Measurements from ENCODE around the gene SEMA4B.

Gene SEMA4B

DNA sequence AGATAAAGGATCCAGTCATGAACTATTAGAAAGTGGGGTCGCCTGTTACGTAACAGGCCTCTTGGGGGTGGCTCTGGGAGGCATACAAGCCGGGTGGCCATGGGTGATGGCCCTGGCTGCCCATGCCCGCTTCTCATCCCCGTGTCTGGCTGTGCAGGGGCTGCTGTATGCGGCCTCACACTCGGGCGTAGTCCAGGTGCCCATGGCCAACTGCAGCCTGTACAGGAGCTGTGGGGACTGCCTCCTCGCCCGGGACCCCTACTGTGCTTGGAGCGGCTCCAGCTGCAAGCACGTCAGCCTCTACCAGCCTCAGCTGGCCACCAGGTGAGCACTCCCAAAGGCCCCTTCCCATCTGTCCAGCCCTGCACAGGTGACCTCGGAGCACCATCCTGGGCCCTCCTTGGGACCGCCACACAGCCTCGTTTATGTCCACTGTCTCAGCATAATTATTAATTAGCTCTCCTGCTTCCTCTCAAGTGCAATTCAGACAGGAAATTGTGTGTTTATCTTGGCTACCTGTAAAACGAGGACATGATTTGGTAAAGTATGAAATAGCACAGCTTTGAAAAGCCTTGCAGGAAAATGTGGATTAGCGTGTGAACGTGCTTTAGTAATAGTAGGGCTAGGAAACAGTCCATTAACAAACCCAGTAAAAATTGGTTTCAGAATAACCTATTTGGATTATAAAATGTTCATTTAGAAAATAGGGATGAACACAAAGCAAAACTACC, 24.5 kb downstream of the SEMA4B start:
- no peak for DNase-seq (ENCODE audit: low spot score)

DNA sequence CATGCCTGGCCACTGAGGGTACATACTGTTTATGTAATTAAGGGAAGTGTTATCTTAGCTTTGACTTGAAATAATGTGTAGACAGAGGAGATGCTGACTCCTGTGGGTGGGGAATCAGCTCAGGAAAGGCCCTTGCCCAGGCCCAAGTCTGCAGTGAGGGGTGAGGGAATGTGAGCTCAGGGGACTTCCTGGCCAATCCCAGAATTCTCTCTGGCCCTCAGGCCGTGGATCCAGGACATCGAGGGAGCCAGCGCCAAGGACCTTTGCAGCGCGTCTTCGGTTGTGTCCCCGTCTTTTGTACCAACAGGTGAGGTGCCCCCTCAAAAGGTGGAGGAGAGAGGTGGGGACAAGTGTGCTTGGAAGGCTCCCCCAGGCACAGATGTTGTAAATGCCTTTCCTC, 26.2 kb downstream of the SEMA4B start:
- DNase-seq (ENCODE audit: low spot score) = no peak

DNA sequence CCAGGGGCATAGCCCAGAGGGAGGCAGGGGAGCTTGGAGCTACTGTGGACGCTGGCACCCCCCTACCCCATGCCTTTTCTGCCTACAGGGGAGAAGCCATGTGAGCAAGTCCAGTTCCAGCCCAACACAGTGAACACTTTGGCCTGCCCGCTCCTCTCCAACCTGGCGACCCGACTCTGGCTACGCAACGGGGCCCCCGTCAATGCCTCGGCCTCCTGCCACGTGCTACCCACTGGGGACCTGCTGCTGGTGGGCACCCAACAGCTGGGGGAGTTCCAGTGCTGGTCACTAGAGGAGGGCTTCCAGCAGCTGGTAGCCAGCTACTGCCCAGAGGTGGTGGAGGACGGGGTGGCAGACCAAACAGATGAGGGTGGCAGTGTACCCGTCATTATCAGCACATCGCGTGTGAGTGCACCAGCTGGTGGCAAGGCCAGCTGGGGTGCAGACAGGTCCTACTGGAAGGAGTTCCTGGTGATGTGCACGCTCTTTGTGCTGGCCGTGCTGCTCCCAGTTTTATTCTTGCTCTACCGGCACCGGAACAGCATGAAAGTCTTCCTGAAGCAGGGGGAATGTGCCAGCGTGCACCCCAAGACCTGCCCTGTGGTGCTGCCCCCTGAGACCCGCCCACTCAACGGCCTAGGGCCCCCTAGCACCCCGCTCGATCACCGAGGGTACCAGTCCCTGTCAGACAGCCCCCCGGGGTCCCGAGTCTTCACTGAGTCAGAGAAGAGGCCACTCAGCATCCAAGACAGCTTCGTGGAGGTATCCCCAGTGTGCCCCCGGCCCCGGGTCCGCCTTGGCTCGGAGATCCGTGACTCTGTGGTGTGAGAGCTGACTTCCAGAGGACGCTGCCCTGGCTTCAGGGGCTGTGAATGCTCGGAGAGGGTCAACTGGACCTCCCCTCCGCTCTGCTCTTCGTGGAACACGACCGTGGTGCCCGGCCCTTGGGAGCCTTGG, 27.0 kb downstream of the SEMA4B start:
- no peak for DNase-seq (ENCODE audit: low spot score)

DNA sequence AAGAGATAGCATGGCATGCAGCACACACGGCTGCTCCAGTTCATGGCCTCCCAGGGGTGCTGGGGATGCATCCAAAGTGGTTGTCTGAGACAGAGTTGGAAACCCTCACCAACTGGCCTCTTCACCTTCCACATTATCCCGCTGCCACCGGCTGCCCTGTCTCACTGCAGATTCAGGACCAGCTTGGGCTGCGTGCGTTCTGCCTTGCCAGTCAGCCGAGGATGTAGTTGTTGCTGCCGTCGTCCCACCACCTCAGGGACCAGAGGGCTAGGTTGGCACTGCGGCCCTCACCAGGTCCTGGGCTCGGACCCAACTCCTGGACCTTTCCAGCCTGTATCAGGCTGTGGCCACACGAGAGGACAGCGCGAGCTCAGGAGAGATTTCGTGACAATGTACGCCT, 27.8 kb downstream of the SEMA4B start:
- DNase-seq (ENCODE audit: low spot score) = no peak

DNA sequence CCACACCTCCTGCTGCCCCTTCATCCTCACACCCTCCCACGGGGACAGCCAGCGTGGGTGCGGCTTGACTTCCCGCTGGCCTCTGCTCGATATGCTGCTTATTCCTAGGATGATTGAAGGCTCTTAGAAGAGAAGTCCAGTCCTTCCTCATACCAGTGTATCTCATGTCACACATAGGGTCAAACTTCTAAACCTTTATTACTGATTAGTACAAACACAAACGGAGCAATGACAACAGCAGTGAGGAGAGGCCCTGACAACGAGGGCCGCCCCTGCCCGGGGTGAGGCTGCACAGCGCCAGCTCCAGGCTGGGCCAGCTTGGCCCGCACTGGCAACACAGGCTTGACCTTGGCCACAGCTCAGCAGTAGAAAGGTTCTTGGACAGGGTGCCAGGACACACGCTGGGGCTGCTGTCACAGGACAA, 29.0 kb downstream of the SEMA4B start:
- no peak for DNase-seq (ENCODE audit: low spot score)

DNA sequence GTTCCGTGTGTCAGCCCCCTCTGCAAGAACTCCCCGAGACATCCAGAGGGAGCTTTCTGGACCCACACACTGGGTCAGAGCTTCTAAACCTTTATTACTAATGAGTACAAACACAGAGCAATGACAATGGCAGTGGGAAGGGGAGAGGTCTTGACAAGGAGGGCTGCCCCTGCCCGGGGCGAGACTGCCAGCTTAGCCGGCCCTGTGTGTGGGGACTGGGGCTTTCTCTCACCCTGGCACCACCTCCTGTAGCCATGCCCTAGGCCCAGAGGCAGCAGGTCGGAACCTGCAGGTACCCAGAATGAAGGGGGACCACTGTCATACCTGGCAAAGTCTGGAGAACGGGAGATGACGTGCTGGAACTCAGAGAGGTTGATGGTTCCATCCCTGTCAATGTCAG, 29.5 kb downstream of the SEMA4B start:
- DNase-seq (ENCODE audit: low spot score) = no peak

DNA sequence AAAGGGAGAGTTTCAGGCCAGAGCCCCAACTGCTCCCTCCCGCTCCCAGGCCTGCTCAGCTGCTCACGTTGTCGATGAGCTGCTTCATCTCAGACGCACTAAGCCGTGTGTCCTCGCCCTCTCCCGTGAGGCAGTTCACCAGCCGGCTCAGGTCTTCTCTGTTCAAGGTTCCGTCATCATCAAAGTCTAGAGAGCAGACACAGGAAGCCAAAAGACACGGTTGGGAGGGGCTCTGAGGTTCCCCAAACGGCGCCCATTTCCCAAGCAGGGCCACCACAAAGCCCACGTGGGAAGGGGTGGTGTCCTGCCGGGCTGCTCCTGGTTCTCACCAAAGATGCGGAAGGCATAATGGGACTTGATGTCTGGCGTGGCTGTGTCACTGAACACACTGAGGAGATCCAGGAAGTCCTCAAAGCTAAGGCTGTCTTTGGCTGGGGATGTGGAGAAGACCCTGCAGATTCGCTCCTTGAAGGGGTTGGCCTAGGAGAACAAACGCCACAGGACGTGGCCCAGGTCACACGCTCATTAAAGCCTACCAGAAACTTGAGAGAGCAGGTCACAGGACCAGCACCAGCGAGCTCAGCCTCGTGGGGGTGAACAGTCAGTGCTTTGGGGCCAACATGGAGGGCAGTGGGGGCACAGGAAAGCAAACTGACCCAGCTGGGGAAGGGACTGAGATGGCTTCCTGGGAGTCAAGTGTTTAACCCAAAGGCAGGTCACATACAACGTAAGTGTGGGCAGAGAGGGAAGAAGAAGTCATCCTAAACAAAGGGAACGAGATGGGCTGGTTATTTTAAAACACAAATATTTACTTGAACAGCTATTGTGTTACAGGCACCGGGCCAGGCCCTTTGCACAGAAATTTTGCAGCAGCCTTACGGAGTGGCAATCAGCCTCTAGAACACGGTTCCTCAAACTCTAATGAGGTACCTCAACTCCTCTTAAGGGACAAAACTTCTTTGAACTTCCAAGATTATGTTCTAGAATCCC, 30.2 kb downstream of the SEMA4B start:
- no peak for DNase-seq (ENCODE audit: low spot score)

DNA sequence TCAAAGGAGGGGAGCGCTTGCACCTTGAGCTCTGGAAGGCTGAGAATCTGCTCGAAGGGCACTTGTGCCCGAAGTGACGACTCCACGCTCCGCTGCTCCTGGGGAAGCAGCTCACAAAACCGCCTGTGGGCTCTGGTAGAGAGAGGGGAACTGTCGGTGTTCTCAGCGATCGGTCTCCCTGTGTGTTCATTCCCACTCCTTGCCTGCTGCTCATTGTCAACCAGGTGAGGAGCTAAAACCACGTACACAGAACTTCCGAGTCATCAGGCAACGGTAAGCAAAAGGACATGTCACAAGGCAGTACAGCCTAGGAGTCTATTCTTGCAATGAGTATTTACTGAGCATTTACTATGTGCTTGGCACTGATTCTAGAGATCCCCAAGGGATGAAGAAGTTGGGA, 31.1 kb downstream of the SEMA4B start:
- peak; percentile 32 for DNase-seq (ENCODE audit: low spot score)

DNA sequence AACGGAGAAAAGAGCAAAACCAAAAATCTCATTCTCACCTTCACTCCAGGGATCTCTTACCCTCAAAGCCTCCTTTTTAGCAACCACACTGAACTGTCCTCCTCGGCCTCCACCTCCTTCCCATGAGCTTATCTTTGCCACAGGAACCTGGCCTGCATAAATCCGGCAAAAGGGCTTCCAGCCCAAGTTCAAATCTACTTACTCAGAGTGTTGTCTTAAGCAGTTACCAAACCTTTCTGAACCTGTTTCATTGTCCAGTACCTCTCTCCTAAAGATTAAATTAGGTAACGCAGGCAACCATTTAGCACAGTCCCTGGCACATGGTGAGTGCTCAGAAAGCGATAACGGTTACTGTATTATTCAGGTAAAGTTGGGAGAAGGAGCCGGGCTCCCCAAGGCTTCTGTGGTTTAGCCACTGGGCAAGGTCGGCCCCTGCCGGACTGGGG, 31.8 kb downstream of the SEMA4B start:
- peak; percentile 29 for DNase-seq (ENCODE audit: low spot score)

DNA sequence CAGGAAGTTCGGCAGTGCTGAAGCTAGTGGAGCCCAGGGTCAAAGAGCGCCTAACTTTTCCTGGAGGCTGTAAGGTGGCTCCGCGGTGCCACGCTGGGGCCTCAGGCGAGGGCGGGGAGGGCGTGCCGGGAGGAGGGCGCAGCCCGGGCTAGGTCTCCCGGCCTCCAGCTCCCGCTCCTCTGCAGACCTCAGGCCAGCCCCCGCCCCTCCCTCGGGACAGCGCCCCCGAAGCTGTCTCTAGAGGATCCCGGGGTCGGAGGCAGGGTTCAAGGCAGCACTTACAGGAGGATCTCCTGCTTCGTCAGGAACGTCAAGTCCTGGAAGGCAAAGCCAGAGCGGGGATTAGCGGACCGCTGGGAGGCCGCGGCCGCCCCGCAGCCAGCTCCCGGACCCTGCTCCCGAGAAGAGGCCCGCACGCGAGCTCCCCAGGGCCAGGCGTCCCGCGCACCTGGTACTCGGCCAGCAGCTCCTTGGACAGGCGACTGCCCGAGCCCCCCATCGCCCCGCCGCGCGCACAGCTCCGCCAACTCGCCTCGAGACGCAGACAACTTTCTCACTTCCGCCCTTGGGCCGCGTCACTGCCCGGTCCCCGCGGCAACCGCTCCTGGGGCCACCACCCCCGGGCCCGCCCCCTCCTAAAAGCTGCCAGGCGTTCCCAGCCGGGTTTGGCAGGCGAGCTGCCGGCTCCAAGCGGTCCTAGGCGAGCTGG, 32.4 kb downstream of the SEMA4B start, which contains the start of gene CIB1:
Gene CIB1 (minus strand): TSS at position 555 of the 709 bp plus-strand sequence. CDS start 56 bp downstream, at position 499.
- DNase-seq (ENCODE audit: low spot score) = peak; percentile 94

DNA sequence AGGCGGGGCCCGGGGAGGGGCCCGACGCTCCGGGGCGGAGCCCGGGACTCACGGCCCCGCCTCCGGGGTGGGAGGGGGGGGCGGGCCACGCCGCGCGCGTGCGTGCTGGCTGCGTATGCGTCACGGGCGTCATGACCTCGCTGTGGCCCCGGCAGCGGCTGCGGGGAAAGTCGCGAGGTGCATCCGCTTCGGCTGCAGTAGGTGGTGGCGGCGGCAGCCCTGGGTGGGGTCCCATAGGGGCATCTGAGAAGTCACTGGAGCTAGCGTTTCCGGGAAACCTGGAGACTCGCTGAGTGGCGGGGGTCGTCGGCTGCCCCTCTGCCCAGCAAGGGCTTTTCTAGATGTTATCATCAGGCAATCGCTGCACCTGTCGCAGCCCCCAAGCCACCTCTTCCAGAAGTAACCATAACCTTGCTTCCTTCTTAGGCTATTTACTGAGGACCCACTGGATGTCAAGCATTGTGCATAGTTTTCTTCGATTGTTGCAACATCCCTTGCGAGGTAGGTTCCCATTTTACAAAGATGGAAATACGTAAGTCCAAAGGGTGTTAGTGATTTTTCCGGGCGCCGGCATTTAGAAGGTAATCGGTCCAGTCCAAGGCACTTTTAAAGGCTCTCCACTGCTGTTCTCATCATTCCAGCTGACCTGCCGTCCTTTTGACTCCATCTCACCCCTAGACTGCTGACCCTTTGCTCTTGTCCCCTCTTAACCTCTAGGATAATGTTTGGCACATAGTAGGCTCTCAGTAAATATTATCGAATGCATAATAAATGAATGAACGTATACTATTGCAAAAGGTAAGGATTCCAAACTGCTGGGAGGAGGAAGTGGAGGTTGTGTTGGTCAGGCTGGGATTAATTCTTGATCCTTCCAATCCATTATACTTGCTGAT, 33.2 kb downstream of the SEMA4B start, which contains the start of gene GDPGP1:
Gene GDPGP1 (plus strand): TSS at position 114 of the 893 bp plus-strand sequence. CDS start 6,700 bp downstream, outside the sequence.
- no peak for DNase-seq (ENCODE audit: low spot score)

DNA sequence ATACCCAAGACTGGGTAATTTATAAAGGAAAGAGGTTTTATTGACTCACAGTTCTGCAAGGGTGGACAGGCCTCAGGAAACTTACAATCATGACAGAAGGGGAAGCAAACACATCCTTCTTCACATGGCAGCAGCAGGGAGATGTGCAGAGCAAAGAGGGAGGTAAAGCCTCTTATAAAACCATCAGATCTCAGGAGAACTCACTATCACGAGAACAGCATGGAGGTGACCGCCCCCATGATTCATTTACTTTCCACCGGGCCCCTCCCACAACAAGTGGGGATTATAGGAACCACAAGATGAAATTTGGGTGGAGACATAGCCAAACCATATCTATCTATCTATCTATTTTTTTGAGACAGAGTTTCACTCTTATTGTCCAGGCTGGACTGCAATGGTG, 38.2 kb downstream of the SEMA4B start:
- no peak for DNase-seq (ENCODE audit: low spot score)

DNA sequence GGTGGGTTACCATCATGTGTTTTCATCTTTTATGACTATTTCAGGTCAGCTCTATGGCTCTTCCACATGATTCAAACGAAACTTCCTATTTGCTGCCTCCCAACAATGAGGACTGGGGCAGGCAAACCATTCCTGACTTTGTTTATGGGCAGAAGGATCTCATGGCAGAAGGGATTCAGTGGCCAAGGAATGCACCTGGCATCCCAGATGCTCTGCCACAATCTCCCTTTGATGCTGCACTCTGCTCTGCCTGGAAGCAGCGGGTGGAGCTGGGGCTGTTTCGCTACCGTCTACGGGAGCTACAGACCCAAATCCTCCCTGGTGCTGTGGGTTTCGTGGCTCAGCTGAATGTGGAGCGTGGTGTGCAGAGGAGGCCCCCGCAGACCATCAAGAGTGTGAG, 39.7 kb downstream of the SEMA4B start:
- DNase-seq (ENCODE audit: low spot score) = no peak

DNA sequence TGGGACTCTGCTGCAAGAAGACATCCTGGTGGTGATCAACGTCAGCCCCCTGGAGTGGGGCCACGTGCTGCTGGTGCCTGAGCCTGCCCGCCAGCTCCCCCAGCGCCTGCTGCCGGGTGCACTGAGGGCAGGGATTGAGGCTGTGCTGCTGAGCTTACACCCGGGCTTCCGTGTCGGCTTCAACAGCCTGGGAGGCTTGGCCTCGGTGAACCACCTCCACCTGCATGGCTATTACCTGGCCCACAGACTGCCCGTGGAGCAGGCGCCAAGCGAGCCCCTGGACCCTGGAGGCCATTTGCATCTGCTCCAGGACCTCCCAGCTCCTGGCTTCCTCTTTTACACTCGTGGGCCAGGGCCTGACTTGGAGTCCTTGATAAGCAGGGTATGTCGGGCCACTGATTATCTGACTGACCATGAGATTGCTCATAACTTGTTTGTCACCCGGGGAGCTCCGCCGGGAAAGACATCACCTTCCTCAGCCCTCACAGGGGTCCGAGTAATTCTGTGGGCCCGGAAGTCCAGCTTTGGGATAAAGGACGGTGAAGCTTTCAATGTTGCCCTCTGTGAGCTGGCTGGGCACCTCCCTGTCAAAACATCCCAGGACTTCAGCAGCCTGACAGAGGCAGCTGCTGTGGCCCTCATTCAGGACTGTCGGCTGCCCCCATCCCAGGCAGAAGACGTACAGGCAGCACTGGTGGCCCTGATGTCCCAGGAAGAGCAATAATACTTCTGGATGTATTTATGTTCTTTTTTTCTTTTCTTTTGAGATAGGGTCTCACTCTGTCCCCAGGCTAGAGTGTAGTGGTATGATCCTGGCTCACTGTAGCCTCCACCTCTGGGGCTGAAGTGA, 40.4 kb downstream of the SEMA4B start:
- DNase-seq (ENCODE audit: low spot score) = no peak

DNA sequence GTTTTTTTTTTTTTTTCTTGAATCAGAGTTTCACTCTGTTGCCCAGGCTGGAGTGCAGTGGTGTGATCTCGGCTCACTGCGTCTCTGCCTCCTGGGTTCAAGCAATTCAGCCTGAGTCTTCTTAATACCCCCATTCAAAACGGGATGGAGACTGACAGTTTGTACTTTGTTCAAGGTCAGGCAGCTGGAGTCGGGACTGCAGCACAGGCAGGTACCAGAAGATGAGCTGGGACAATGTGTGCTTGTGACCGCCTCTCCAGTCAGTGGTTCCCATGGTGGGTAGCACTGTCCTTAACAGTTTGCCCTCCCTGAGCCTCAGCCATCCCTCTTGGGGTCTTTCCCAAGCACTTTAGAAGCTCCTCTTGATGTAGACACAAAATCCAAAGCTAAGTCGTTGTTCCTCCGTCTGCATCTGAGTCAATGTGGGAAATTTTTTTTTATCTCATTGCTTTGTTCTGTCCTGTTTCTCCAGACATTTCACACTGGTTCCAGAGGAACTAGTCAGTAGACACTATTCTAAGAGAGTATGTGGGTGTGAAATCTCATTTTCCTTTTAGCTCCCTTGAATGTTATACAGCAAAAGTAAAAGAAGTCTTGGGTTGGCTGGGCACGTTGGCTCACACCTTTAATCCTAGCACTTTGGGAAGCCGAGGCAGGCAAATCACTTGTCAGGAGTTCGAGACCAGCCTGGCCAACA, 43.0 kb downstream of the SEMA4B start:
- no peak for DNase-seq (ENCODE audit: low spot score)

DNA sequence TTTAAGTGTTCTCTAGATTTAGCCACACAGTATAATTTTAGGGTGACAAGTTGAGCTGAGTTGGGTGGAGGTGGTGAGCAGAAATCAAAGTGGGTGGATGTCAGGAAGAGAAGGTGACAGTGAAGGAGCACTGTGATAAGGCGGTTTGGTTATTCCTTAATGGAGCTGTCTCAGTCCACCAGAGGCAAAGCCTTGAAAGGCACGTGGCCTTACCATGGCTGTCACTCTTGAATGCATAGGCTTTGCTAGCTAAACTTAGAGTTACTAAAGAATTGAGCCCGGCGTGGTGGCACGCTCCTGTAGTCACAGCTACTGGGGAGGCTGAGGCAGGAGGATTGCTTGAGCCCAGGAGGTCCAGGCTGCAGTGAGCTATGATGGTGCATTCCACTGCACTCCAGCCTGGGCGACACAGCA, 47.7 kb downstream of the SEMA4B start:
- DNase-seq (ENCODE audit: low spot score) = no peak

DNA sequence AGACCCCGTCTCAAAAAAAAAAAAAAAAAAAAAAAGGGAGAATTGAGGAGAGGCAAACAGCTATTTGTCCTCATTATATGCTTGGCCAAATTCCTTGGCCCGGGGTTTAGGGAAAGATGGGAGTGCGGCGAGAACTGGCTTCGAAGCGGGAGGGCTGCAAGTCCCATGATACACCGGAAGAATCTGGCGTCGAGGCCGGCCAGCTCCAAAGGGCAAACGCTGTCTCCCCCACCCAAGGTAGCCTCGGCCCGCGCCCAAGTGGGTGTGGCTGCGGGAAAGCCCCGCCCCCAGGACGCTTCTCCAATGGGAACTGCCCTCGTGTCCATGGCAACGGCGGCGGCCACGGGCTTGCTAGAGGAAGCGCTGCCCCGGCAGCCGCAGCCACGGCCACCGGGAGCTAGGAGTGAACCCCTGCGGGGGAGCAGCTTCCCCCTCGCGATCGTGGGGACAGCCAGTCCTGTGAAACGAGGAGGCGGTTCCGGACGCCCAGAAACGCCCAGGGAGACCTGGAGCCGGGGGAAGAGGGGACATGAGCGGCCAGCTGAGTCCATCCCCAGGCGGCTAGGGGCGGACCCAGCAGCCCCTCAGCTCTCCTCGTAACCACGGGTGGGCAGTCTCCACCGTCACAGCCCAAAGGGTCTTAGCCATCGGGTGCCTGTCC, 48.2 kb downstream of the SEMA4B start, which contains the start of gene TTLL13:
Gene TTLL13 (plus strand): TSS at position 354 of the 661 bp plus-strand sequence. CDS start 1,075 bp downstream, outside the sequence.
- peak; percentile 98 for DNase-seq (ENCODE audit: low spot score)

DNA sequence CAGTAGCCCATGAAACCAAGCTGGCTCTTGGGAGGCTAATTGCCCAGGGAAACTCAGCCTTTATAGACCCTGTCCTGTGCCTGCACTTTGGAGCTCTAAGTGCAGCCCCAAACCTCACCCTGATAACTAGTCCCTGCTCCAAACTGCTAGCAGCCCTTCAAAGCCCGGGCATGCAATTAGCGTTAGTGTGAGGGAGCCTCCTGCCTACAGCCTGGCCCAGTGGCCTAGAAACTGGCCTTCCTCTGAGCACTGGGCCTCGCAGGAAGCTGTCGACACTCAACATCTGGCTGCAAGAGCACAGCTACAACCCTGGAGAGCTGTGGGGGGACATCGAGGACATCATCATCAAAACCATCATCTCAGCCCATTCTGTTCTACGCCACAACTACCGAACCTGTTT, 56.6 kb downstream of the SEMA4B start:
- no peak for DNase-seq (ENCODE audit: low spot score)
